Activated CD4-positive, alpha-beta T cell treated with anti-CD3 and anti-CD28 coated beads, Interleukin-2, amount 10 ng/mL, durations not matched to agents 24 days and 14 days (primary cell): ENCODE measurements around the gene NTNG2. TPM values are rescaled to one million over a fixed set of nuclear protein-coding genes. Genes with fewer than 3 reads are reported as not detected.
"Not testable (repeated sequence)": the region's sequence is repeated elsewhere in the genome, so short reads cannot be mapped to it uniquely, and the experiment has no call there.

ENCODE experiments used
- DNase-seq: peaks from one replicate; pipeline ENCODE4 v3.0.0; 2022
- H3K27ac Mint-ChIP-seq: one replicate; pipeline ENCODE4 v1.8.0; 2022; ENCODE audit warnings: mild to moderate bottlenecking, mixed read lengths
- H3K27me3 Mint-ChIP-seq: one replicate; pipeline ENCODE4 v1.8.0; 2022; ENCODE audit warnings: mixed read lengths
- H3K36me3 Mint-ChIP-seq: one replicate; pipeline ENCODE4 v1.8.0; 2022; ENCODE audit warnings: low read depth, mild to moderate bottlenecking, mixed read lengths
- H3K4me1 Mint-ChIP-seq: one replicate; pipeline ENCODE4 v1.8.0; 2021; ENCODE audit warnings: mixed read lengths
- H3K4me3 Mint-ChIP-seq: one replicate; pipeline ENCODE4 v1.8.0; 2022; ENCODE audit warnings: mild to moderate bottlenecking, moderate library complexity, mixed read lengths
- H3K9me3 Mint-ChIP-seq: one replicate; pipeline ENCODE4 v1.8.0; 2021; ENCODE audit warnings: mixed read lengths
- intact Hi-C: fragments of 100-400 bp; cut with micrococcal nuclease; formaldehyde crosslinking; loops from one replicate; pipeline ENCODE4 v1.15.1; 2023
- total RNA-seq: library from RNA; stranded (reverse); gene quantifications from 2 replicates; pipeline ENCODE4 v1.2.3, GENCODE V29; 2022

NTNG2 gene
- total RNA-seq, 1 donor from 2014 or later: 1.7 TPM

DNA sequence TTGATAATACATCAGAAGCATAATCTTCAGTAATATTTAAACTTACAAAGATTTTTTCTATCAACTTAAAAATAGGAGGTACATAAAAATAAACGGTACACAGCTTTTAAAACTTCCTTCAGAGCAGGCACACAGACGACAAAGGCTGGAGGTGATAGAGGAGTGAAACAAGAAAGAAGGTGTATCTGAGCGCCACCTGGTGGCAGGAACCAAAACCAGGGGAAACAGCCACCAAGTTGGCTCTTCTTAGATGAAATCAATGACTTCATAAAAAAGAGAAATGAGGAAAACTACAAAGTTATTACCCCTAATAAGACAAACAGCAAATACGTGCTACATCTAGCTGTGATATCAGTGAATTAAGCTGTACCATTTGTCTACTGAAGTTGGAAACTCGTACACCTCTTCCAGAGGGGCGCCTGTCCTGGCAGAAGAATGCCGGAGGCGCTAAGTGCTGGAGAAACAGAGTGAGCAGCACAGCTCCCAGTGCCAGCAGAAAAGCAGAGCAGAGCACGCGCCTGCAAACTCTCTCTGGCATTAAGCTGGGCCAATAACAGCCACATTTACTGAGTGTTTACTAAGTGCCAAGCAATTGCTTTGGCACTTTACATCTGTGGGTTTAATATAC is 107.0 kb downstream of the NTNG2 start:
- intact Hi-C loops: no loop called here
- H3K9me3 Mint-ChIP-seq: no peaks in the 10 kb centered on the region
- H3K4me1 Mint-ChIP-seq: peaks cover 2% of the 10 kb centered on the region
- no peak overlapping the region for H3K4me3 Mint-ChIP-seq
- H3K27me3 Mint-ChIP-seq: no peaks in the 10 kb centered on the region
- DNase-seq: peak; percentile 90
- H3K36me3 Mint-ChIP-seq: peaks cover 58% of the 10 kb centered on the region
- H3K27ac Mint-ChIP-seq: peak overlapping the region; percentile 38

DNA sequence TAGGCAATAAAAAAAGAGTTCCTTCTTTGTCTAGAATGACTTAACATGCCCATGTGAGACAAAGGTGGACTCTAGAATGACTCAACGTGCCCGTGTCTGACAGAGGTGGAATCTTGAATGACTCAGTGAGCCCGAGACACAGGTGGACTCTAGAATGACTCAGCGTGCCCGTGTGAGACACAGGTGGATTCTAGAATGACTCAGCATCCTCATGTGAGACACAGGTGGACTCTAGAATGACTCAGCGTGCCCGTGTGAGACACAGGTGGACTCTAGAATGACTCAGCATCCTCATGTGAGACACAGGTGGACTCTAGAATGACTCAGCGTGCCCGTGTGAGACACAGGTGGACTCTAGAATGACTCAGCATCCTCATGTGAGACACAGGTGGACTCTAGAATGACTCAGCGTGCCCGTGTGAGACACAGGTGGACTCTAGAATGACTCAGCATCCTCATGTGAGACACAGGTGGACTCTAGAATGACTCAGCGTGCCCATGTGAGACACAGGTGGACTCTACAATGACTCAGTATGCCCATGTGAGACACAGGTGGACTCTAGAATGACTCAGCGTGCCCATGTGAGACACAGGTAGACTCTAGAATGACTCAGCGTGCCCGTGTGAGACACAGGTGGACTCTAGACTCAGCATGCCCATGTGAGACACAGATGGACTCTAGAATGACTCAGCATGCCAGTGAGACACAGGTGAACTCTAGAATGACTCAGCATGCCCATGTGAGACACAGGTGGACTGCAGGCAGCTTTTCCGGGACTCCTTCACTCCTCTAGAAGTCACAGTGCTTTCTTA is 108.1 kb downstream of the NTNG2 start:
- H3K4me3 Mint-ChIP-seq, H3K9me3 Mint-ChIP-seq, H3K27me3 Mint-ChIP-seq, H3K4me1 Mint-ChIP-seq, intact Hi-C loops: not testable (repeated sequence)
- Mint-ChIP-seq H3K27ac (peak overlapping the region; percentile 51), H3K36me3 (peaks cover 58% of the 10 kb centered on the region)
- DNase-seq: peak; percentile 66

DNA sequence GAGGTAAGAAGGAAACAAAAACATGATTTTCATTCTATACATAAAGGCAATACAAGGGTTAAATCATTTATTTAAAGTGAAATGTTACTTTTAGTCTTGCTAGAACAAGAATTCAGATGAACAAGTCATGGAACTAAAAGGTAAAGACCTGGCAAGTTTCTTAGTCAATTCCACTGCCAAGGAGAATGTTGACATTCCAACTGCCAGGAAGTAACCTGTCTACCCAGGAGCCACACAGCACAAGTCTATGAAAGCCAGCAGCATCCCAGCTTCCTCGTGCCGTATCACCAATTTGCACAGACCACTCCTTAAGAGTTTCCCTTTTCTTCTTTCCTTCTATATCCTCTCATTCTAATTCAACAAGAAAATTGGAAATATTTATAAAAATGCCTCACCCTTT is 113.0 kb downstream of the NTNG2 start:
- no peak overlapping the region for H3K4me3 Mint-ChIP-seq
- no peaks in the 10 kb centered on the region for H3K4me1 Mint-ChIP-seq
- no peaks in the 10 kb centered on the region for H3K9me3 Mint-ChIP-seq
- H3K27me3 Mint-ChIP-seq: no peaks in the 10 kb centered on the region
- peaks cover 76% of the 10 kb centered on the region for H3K36me3 Mint-ChIP-seq
- intact Hi-C loops: no loop called here
- no peak overlapping the region for H3K27ac Mint-ChIP-seq
- no peak for DNase-seq

DNA sequence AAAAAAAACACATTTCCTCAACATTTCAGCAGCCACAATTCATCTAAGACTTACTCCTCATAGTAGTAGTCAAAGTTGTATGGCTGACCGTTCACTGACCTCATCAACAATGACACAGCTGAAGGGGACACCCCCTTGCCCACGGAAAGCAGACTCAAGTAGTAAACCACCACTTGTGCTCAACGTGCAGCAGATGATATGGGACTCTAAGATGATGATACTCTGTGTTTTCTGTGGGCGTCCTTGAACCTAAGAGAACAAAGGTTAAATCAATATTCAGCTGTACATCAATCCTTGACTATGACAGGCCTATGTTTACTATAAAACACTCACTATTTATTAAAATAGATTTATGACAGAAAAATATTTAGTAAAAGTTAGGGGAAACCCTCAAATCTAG is 121.3 kb downstream of the NTNG2 start:
- DNase-seq: no peak
- Mint-ChIP-seq H3K9me3 (no peaks in the 10 kb centered on the region), H3K4me3 (no peak overlapping the region), H3K4me1 (no peaks in the 10 kb centered on the region), H3K27ac (no peak overlapping the region), H3K36me3 (peaks cover 59% of the 10 kb centered on the region), H3K27me3 (no peaks in the 10 kb centered on the region)
- intact Hi-C loops: no loop called here

DNA sequence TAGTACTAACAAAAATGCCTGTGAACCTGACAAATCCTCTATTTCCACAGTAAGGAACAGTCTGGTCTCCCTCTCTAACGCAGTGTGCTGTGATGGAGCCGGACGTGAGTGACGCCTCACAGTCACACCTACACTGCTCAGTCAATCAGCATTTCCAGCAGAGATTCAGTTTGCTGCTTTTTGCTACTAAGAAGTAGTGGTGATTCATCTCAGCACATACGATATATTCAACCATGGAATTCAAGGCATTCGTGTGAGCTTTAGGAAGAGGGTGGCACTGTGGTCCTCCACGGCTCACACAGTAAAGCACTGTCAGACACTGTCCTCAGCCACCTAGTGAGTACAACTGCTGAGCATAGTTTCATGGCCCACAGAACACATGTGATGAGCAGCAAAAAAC is 122.0 kb downstream of the NTNG2 start:
- Mint-ChIP-seq H3K36me3 (peaks cover 60% of the 10 kb centered on the region), H3K27me3 (no peaks in the 10 kb centered on the region), H3K4me3 (no peak overlapping the region), H3K9me3 (no peaks in the 10 kb centered on the region), H3K4me1 (no peaks in the 10 kb centered on the region), H3K27ac (no peak overlapping the region)
- intact Hi-C loops: no loop called here
- no peak for DNase-seq

DNA sequence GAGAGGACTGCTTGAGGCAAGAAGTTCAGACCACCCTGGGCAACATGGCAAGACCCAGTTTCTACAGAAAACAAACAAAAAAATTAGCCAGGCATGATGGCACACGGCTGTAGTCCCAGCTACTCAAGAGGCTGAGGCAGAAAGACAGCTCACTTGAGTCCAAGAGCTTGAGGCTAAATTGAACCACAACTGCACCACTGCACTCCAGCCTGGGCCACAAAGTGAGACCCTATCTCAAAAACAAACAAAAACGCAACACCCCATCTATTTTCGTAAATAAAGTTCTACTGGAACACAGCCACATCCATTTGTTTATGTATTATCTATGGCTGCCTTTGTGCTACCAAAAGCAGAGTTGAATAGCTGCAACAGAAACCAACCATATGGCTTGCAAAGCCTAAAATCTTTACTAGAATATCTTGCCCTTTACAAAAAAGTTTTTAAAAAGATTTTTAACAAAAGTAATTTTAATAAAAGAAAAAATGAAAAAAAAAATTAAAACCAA is 125.5 kb downstream of the NTNG2 start:
- peaks cover 46% of the 10 kb centered on the region for H3K36me3 Mint-ChIP-seq
- H3K27me3 Mint-ChIP-seq: no peaks in the 10 kb centered on the region
- no peaks in the 10 kb centered on the region for H3K4me1 Mint-ChIP-seq
- DNase-seq: no peak
- no peaks in the 10 kb centered on the region for H3K9me3 Mint-ChIP-seq
- H3K27ac Mint-ChIP-seq: no peak overlapping the region
- H3K4me3 Mint-ChIP-seq: no peak overlapping the region
- intact Hi-C loops: no loop called here

DNA sequence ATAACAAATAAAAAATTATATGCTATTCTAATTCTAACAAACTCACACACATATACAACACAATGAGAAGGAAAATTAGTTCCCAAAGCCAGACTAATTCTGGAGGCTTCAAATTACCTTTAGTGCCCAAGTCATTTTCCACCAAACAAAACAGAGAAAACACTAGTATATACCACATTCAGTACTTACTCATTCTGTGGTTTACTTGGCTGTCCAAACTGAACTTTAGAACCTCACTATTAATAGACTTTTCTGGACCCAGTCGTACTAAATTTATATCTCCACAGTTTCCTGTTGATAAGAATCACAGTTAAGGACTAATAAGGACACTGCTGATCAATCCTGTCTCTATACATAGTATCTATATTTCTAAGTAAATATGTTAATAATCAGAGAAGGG is 126.5 kb downstream of the NTNG2 start:
- Mint-ChIP-seq H3K27me3 (no peaks in the 10 kb centered on the region), H3K27ac (peak overlapping the region; percentile 22), H3K4me3 (no peak overlapping the region), H3K4me1 (peaks cover 3% of the 10 kb centered on the region), H3K36me3 (peaks cover 39% of the 10 kb centered on the region), H3K9me3 (no peaks in the 10 kb centered on the region)
- DNase-seq: no peak
- intact Hi-C loops: no loop called here

DNA sequence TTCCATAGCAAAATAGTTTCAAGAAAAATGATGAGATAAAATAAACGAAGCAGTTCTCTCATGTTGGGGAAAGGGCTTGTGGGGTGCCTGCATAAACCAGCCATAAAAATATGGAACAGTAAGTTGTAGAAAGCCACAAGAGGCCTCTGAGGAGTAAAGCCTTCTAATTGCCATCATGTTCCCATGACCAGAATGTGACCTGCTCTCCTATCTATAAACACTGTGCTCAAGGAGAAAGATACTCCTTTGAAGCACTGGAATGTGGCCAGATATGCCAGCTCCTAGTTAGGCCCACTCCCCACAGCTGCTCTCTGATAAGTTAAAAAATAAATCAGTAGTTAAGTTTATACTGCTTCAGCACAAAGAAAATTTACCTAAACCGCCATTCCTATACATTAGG is 127.1 kb downstream of the NTNG2 start:
- Mint-ChIP-seq H3K36me3 (peaks cover 34% of the 10 kb centered on the region), H3K4me1 (peaks cover 3% of the 10 kb centered on the region), H3K27ac (no peak overlapping the region), H3K9me3 (no peaks in the 10 kb centered on the region), H3K4me3 (no peak overlapping the region), H3K27me3 (no peaks in the 10 kb centered on the region)
- no peak for DNase-seq
- intact Hi-C loops: no loop called here

DNA sequence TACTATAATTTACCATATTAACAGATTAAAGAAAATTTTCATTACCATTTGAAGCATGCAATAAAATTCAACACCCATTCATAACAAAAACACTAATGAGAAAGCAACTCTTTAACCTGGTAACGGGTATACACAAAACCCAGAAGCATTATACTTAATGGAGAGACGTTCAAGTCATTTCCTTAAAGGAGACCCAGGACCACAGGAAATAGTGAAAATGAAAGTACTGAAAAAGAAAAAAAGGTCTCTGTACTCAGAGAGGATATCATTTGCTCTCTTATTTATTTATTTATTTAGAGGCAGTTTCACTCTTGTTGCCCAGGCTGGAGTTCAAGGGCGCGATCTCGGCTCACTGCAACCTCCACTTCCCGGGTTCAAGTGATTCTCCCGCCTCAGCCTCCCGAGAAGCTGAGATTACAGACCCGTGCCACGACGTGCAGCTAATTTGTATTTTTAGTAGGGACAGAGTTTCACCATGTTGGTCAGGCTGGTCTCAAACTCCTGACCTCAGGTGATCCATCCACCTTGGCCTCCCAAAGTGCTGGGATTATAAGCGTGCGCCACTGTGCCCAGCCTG is 131.4 kb downstream of the NTNG2 start:
- intact Hi-C loops: no loop called here
- H3K27ac Mint-ChIP-seq: peak overlapping the region; percentile 34
- no peaks in the 10 kb centered on the region for H3K9me3 Mint-ChIP-seq
- H3K4me3 Mint-ChIP-seq: no peak overlapping the region
- H3K4me1 Mint-ChIP-seq: peaks cover 13% of the 10 kb centered on the region
- peak; percentile 62 for DNase-seq
- peaks cover 40% of the 10 kb centered on the region for H3K36me3 Mint-ChIP-seq
- H3K27me3 Mint-ChIP-seq: no peaks in the 10 kb centered on the region

Other genes starting within 250 kb of the NTNG2 start
- gene MED27, start 82.2 kb upstream of the NTNG2 start, total RNA-seq: 40.9 and 41.8 TPM in 2 replicates
- 45.8 and 46.0 TPM in 2 replicates for gene SETX, start 192.9 kb downstream of the NTNG2 start, total RNA-seq
- gene TTF1, start 244.8 kb downstream of the NTNG2 start, total RNA-seq: 33.6 and 34.8 TPM in 2 replicates
- not detected in 2 replicates for gene CFAP77, start 248.2 kb downstream of the NTNG2 start, total RNA-seq